ENCODE data around the gene SLC7A1. TPM values are rescaled to one million over a fixed set of nuclear protein-coding genes. Genes with fewer than 3 reads are reported as not detected.
A peak's percentile ranks its signal among the peaks of the same experiment; 100 is the strongest.

Gene SLC7A1
- total RNA-seq, 1 donor from 2014 or later: 20.0 TPM

GRCh38 chr13:29593605-29594297 is 1.7 kb downstream of the SLC7A1 start:
- TF ChIP-seq CTCF (IDR thresholded peaks at IDR 0.05; ENCODE audit: unreplicated experiment): no peak
- Mint-ChIP-seq H3K27me3 (ENCODE audit: low read depth) (peaks cover 21% of the 10 kb centered on the region), H3K9me3 (no peaks in the 10 kb centered on the region), H3K4me3 (peak overlapping the region; percentile 75), H3K4me1 (peaks cover 8% of the 10 kb centered on the region), H3K27ac (peak overlapping the region; percentile 43), H3K36me3 (no peaks in the 10 kb centered on the region)
- no peak for DNase-seq (ENCODE audit: low spot score in 2 of 2, unreplicated experiment in 2 of 2)

GRCh38 chr13:29591310-29591709 is 4.2 kb downstream of the SLC7A1 start:
- Mint-ChIP-seq H3K9me3 (no peaks in the 10 kb centered on the region), H3K4me1 (peaks cover 8% of the 10 kb centered on the region), H3K27me3 (ENCODE audit: low read depth) (peaks cover 6% of the 10 kb centered on the region), H3K36me3 (peaks cover 6% of the 10 kb centered on the region), H3K4me3 (no peak overlapping the region), H3K27ac (no peak overlapping the region)
- no peak for TF ChIP-seq CTCF (IDR thresholded peaks at IDR 0.05; ENCODE audit: unreplicated experiment)
- DNase-seq (ENCODE audit: low spot score in 2 of 2, unreplicated experiment in 2 of 2): no peak

GRCh38 chr13:29589967-29590366 is 5.5 kb downstream of the SLC7A1 start:
- H3K36me3 Mint-ChIP-seq: peaks cover 6% of the 10 kb centered on the region
- DNase-seq (ENCODE audit: low spot score in 2 of 2, unreplicated experiment in 2 of 2): no peak
- peaks cover 8% of the 10 kb centered on the region for H3K4me1 Mint-ChIP-seq
- H3K27me3 Mint-ChIP-seq (ENCODE audit: low read depth): no peaks in the 10 kb centered on the region
- no peaks in the 10 kb centered on the region for H3K9me3 Mint-ChIP-seq
- no peak overlapping the region for H3K27ac Mint-ChIP-seq
- TF ChIP-seq CTCF (IDR thresholded peaks at IDR 0.05; ENCODE audit: unreplicated experiment): no peak
- H3K4me3 Mint-ChIP-seq: no peak overlapping the region

- Mint-ChIP-seq H3K4me1 (peaks cover 5% of the 10 kb centered on the region), H3K36me3 (peaks cover 6% of the 10 kb centered on the region)
Observed at GRCh38 chr13:29589234-29589633, 6.3 kb downstream of the SLC7A1 start.

GRCh38 chr13:29587645-29588044 is 7.8 kb downstream of the SLC7A1 start:
- Mint-ChIP-seq H3K4me1 (no peaks in the 10 kb centered on the region), H3K27ac (no peak overlapping the region), H3K4me3 (no peak overlapping the region), H3K36me3 (peaks cover 6% of the 10 kb centered on the region), H3K9me3 (no peaks in the 10 kb centered on the region), H3K27me3 (ENCODE audit: low read depth) (no peaks in the 10 kb centered on the region)
- DNase-seq (ENCODE audit: low spot score in 2 of 2, unreplicated experiment in 2 of 2): no peak
- no peak for TF ChIP-seq CTCF (IDR thresholded peaks at IDR 0.05; ENCODE audit: unreplicated experiment)

More at GRCh38 chr13:29589234-29589633, 6.3 kb downstream of the SLC7A1 start:
- DNase-seq (ENCODE audit: low spot score in 2 of 2, unreplicated experiment in 2 of 2): no peak
- TF ChIP-seq CTCF (IDR thresholded peaks at IDR 0.05; ENCODE audit: unreplicated experiment): no peak
- Mint-ChIP-seq H3K9me3 (no peaks in the 10 kb centered on the region), H3K4me3 (no peak overlapping the region), H3K27me3 (ENCODE audit: low read depth) (no peaks in the 10 kb centered on the region), H3K27ac (no peak overlapping the region)
